Measurements from ENCODE around the gene ZNF189.

Gene ZNF189

GRCh38 chr9:101398068-101398929 is at the start of gene ZNF189, which contains the start of gene MRPL50:
Gene ZNF189, plus strand, starts transcription at chr9:101398851. Its CDS starts 306 bp downstream, at chr9:101399157.
Gene MRPL50, minus strand, starts transcription at chr9:101398618. Its CDS starts 26 bp downstream, at chr9:101398592.
- Histone ChIP-seq H3K4me3 (ENCODE audit: low read length in 2 of 2) (peak within 1 kb of the TSS; percentile 88 to 98), H3K4me1 (ENCODE audit: control insufficient read depth, insufficient read depth, low read length) (peaks cover 15% of the 10 kb centered on the region), H3K27me3 (ENCODE audit: control insufficient read depth in 1 of 2, insufficient read depth in 2 of 2, low read length in 2 of 2) (no peaks in the 10 kb centered on the region), H3K36me3 (ENCODE audit: control insufficient read depth in 2 of 2, insufficient read depth in 2 of 2, low read length in 2 of 2) (peaks cover 11 to 25% of the 10 kb centered on the region in 2 donors), H3K9ac (ENCODE audit: low read length in 2 of 2) (peak within 1 kb of the TSS; percentile 93 to 96), H3K27ac (ENCODE audit: low read length) (peak within 1 kb of the TSS; percentile 83), H3K9me3 (ENCODE audit: control insufficient read depth in 2 of 2, low read length in 2 of 2) (peaks cover 0 to 3% of the 10 kb centered on the region in 2 donors)

GRCh38 chr9:101350285-101350684 is 48.4 kb upstream of the ZNF189 start:
- H3K27me3 ChIP-seq (ENCODE audit: control insufficient read depth in 1 of 2, insufficient read depth in 2 of 2, low read length in 2 of 2) = peaks cover 0 to 2% of the 10 kb centered on the region in 2 donors
- H3K9ac ChIP-seq (ENCODE audit: low read length in 2 of 2) = no peak overlapping the region
- no peaks in the 10 kb centered on the region for H3K4me1 ChIP-seq (ENCODE audit: control insufficient read depth, insufficient read depth, low read length)
- no peaks in the 10 kb centered on the region for H3K36me3 ChIP-seq (ENCODE audit: control insufficient read depth in 2 of 2, insufficient read depth in 2 of 2, low read length in 2 of 2)
- no peaks in the 10 kb centered on the region for H3K9me3 ChIP-seq (ENCODE audit: control insufficient read depth in 2 of 2, low read length in 2 of 2)
- no peak overlapping the region for H3K4me3 ChIP-seq (ENCODE audit: low read length in 2 of 2)
- H3K27ac ChIP-seq (ENCODE audit: low read length) = no peak overlapping the region

- H3K36me3 ChIP-seq (ENCODE audit: control insufficient read depth in 2 of 2, insufficient read depth in 2 of 2, low read length in 2 of 2) = no peaks in the 10 kb centered on the region
- H3K4me3 ChIP-seq (ENCODE audit: low read length in 2 of 2) = no peak overlapping the region
- no peaks in the 10 kb centered on the region for H3K4me1 ChIP-seq (ENCODE audit: control insufficient read depth, insufficient read depth, low read length)
- H3K9me3 ChIP-seq (ENCODE audit: control insufficient read depth in 2 of 2, low read length in 2 of 2) = no peaks in the 10 kb centered on the region
- no peak overlapping the region for H3K27ac ChIP-seq (ENCODE audit: low read length)
- H3K27me3 ChIP-seq (ENCODE audit: control insufficient read depth in 1 of 2, insufficient read depth in 2 of 2, low read length in 2 of 2) = peaks cover 0 to 2% of the 10 kb centered on the region in 2 donors
- H3K9ac ChIP-seq (ENCODE audit: low read length in 2 of 2) = no peak overlapping the region
Measured at GRCh38 chr9:101352892-101353463, 45.7 kb upstream of the ZNF189 start.

- no peaks in the 10 kb centered on the region for H3K36me3 ChIP-seq (ENCODE audit: control insufficient read depth in 2 of 2, insufficient read depth in 2 of 2, low read length in 2 of 2)
- no peaks in the 10 kb centered on the region for H3K4me1 ChIP-seq (ENCODE audit: control insufficient read depth, insufficient read depth, low read length)
- no peak overlapping the region for H3K9ac ChIP-seq (ENCODE audit: low read length in 2 of 2)
- H3K27ac ChIP-seq (ENCODE audit: low read length) = no peak overlapping the region
- peaks cover 0 to 2% of the 10 kb centered on the region in 2 donors for H3K27me3 ChIP-seq (ENCODE audit: control insufficient read depth in 1 of 2, insufficient read depth in 2 of 2, low read length in 2 of 2)
- H3K4me3 ChIP-seq (ENCODE audit: low read length in 2 of 2) = no peak overlapping the region
- H3K9me3 ChIP-seq (ENCODE audit: control insufficient read depth in 2 of 2, low read length in 2 of 2) = no peaks in the 10 kb centered on the region
Measured at GRCh38 chr9:101353683-101354082, 45.0 kb upstream of the ZNF189 start.

- H3K9me3 ChIP-seq (ENCODE audit: control insufficient read depth in 2 of 2, low read length in 2 of 2) = no peaks in the 10 kb centered on the region
- no peaks in the 10 kb centered on the region for H3K36me3 ChIP-seq (ENCODE audit: control insufficient read depth in 2 of 2, insufficient read depth in 2 of 2, low read length in 2 of 2)
- H3K27me3 ChIP-seq (ENCODE audit: control insufficient read depth in 1 of 2, insufficient read depth in 2 of 2, low read length in 2 of 2) = peaks cover 0 to 2% of the 10 kb centered on the region in 2 donors
- no peak overlapping the region for H3K9ac ChIP-seq (ENCODE audit: low read length in 2 of 2)
- no peaks in the 10 kb centered on the region for H3K4me1 ChIP-seq (ENCODE audit: control insufficient read depth, insufficient read depth, low read length)
- H3K27ac ChIP-seq (ENCODE audit: low read length) = no peak overlapping the region
- no peak overlapping the region for H3K4me3 ChIP-seq (ENCODE audit: low read length in 2 of 2)
Measured at GRCh38 chr9:101354143-101354764, 44.4 kb upstream of the ZNF189 start.

GRCh38 chr9:101354765-101355708 is 43.6 kb upstream of the ZNF189 start:
- H3K4me3 ChIP-seq (ENCODE audit: low read length in 2 of 2) = no peak overlapping the region
- H3K4me1 ChIP-seq (ENCODE audit: control insufficient read depth, insufficient read depth, low read length) = no peaks in the 10 kb centered on the region
- H3K27me3 ChIP-seq (ENCODE audit: control insufficient read depth in 1 of 2, insufficient read depth in 2 of 2, low read length in 2 of 2) = peaks cover 0 to 2% of the 10 kb centered on the region in 2 donors
- H3K9me3 ChIP-seq (ENCODE audit: control insufficient read depth in 2 of 2, low read length in 2 of 2) = no peaks in the 10 kb centered on the region
- H3K9ac ChIP-seq (ENCODE audit: low read length in 2 of 2) = no peak overlapping the region
- H3K36me3 ChIP-seq (ENCODE audit: control insufficient read depth in 2 of 2, insufficient read depth in 2 of 2, low read length in 2 of 2) = no peaks in the 10 kb centered on the region
- no peak overlapping the region for H3K27ac ChIP-seq (ENCODE audit: low read length)

GRCh38 chr9:101356619-101357018 is 42.0 kb upstream of the ZNF189 start:
- Histone ChIP-seq H3K27me3 (ENCODE audit: control insufficient read depth in 1 of 2, insufficient read depth in 2 of 2, low read length in 2 of 2) (peaks cover 0 to 2% of the 10 kb centered on the region in 2 donors), H3K27ac (ENCODE audit: low read length) (no peak overlapping the region), H3K4me1 (ENCODE audit: control insufficient read depth, insufficient read depth, low read length) (no peaks in the 10 kb centered on the region), H3K4me3 (ENCODE audit: low read length in 2 of 2) (no peak overlapping the region), H3K9me3 (ENCODE audit: control insufficient read depth in 2 of 2, low read length in 2 of 2) (no peaks in the 10 kb centered on the region), H3K9ac (ENCODE audit: low read length in 2 of 2) (no peak overlapping the region), H3K36me3 (ENCODE audit: control insufficient read depth in 2 of 2, insufficient read depth in 2 of 2, low read length in 2 of 2) (no peaks in the 10 kb centered on the region)

- H3K4me3 ChIP-seq (ENCODE audit: low read length in 2 of 2) = no peak overlapping the region
- H3K27me3 ChIP-seq (ENCODE audit: control insufficient read depth in 1 of 2, insufficient read depth in 2 of 2, low read length in 2 of 2) = no peaks in the 10 kb centered on the region
- no peaks in the 10 kb centered on the region for H3K4me1 ChIP-seq (ENCODE audit: control insufficient read depth, insufficient read depth, low read length)
- H3K36me3 ChIP-seq (ENCODE audit: control insufficient read depth in 2 of 2, insufficient read depth in 2 of 2, low read length in 2 of 2) = no peaks in the 10 kb centered on the region
- H3K9me3 ChIP-seq (ENCODE audit: control insufficient read depth in 2 of 2, low read length in 2 of 2) = no peaks in the 10 kb centered on the region
- no peak overlapping the region for H3K27ac ChIP-seq (ENCODE audit: low read length)
- H3K9ac ChIP-seq (ENCODE audit: low read length in 2 of 2) = no peak overlapping the region
Measured at GRCh38 chr9:101359679-101360078, 39.0 kb upstream of the ZNF189 start.

GRCh38 chr9:101360647-101361046 is 38.0 kb upstream of the ZNF189 start:
- H3K9me3 ChIP-seq (ENCODE audit: control insufficient read depth in 2 of 2, low read length in 2 of 2) = no peaks in the 10 kb centered on the region
- no peak overlapping the region for H3K4me3 ChIP-seq (ENCODE audit: low read length in 2 of 2)
- no peaks in the 10 kb centered on the region for H3K27me3 ChIP-seq (ENCODE audit: control insufficient read depth in 1 of 2, insufficient read depth in 2 of 2, low read length in 2 of 2)
- H3K27ac ChIP-seq (ENCODE audit: low read length) = no peak overlapping the region
- H3K9ac ChIP-seq (ENCODE audit: low read length in 2 of 2) = no peak overlapping the region
- no peaks in the 10 kb centered on the region for H3K36me3 ChIP-seq (ENCODE audit: control insufficient read depth in 2 of 2, insufficient read depth in 2 of 2, low read length in 2 of 2)
- H3K4me1 ChIP-seq (ENCODE audit: control insufficient read depth, insufficient read depth, low read length) = no peaks in the 10 kb centered on the region

GRCh38 chr9:101362450-101362849 is 36.2 kb upstream of the ZNF189 start:
- Histone ChIP-seq H3K9me3 (ENCODE audit: control insufficient read depth in 2 of 2, low read length in 2 of 2) (no peaks in the 10 kb centered on the region), H3K36me3 (ENCODE audit: control insufficient read depth in 2 of 2, insufficient read depth in 2 of 2, low read length in 2 of 2) (no peaks in the 10 kb centered on the region), H3K4me1 (ENCODE audit: control insufficient read depth, insufficient read depth, low read length) (no peaks in the 10 kb centered on the region), H3K27ac (ENCODE audit: low read length) (no peak overlapping the region), H3K27me3 (ENCODE audit: control insufficient read depth in 1 of 2, insufficient read depth in 2 of 2, low read length in 2 of 2) (no peaks in the 10 kb centered on the region), H3K9ac (ENCODE audit: low read length in 2 of 2) (no peak overlapping the region), H3K4me3 (ENCODE audit: low read length in 2 of 2) (no peak overlapping the region)

Data from stomach smooth muscle (tissue), 2 donors.